DOHH2 (cell line): Measurements from ENCODE around the gene TANGO2.

ENCODE experiments used
- H3F3A ChIP-seq: fragments of 200-600 bp; sonication (generic), shearing (Covaris generic); 2 replicates; pipeline ENCODE4 v1.6.0; 2016; ENCODE audit warnings: antibody characterized with exemption, mild to moderate bottlenecking; ENCODE audit not compliant: control insufficient read depth, insufficient read depth
- H3K27ac ChIP-seq: fragments of 200-600 bp; sonication (generic); 2 replicates; pipeline ENCODE4 v1.5.1; 2014; ENCODE audit warnings: low read depth, mild to moderate bottlenecking, low read length, moderate library complexity
- H3K27me3 ChIP-seq: fragments of 200-600 bp; sonication (generic); 2 replicates; pipeline ENCODE4 v1.6.1; 2014; ENCODE audit warnings: mild to moderate bottlenecking, low read length, mixed read lengths; ENCODE audit not compliant: control insufficient read depth
- H3K36me3 ChIP-seq: fragments of 200-600 bp; sonication (generic); 2 replicates; pipeline ENCODE4 v1.6.1; 2014; ENCODE audit warnings: mild to moderate bottlenecking, low read length, moderate library complexity, mixed read lengths; ENCODE audit not compliant: control insufficient read depth
- H3K4me1 ChIP-seq: fragments of 200-600 bp; sonication (generic); 2 replicates; pipeline ENCODE4 v1.6.1; 2014; ENCODE audit warnings: mild to moderate bottlenecking, low read length, mixed read lengths; ENCODE audit not compliant: control insufficient read depth
- H3K4me2 ChIP-seq: fragments of 200-600 bp; sonication (generic); 2 replicates; pipeline ENCODE4 v1.6.0; 2014; ENCODE audit warnings: mild to moderate bottlenecking, low read length, moderate library complexity
- H3K4me3 ChIP-seq: fragments of 200-600 bp; sonication (generic); 2 replicates; pipeline ENCODE4 v1.5.1; 2014; ENCODE audit warnings: mild to moderate bottlenecking, low read length, mixed read lengths
- H3K79me2 ChIP-seq: fragments of 200-600 bp; sonication (generic); 2 replicates; pipeline ENCODE4 v1.6.1; 2014; ENCODE audit warnings: mild to moderate bottlenecking, low read length, mixed read lengths; ENCODE audit not compliant: control insufficient read depth
- H3K9me2 ChIP-seq: fragments of 200-600 bp; sonication (generic); replicated peaks from 2 replicates; pipeline ENCODE4 v1.6.1; 2014; ENCODE audit warnings: mild to moderate bottlenecking, low read length, mixed read lengths; ENCODE audit not compliant: control insufficient read depth
- H3K9me3 ChIP-seq: fragments of 200-600 bp; sonication (generic); 2 replicates; pipeline ENCODE4 v1.6.1; 2014; ENCODE audit warnings: antibody characterized with exemption, low read length, mixed read lengths; ENCODE audit not compliant: control insufficient read depth, insufficient read depth
- H4K20me1 ChIP-seq: fragments of 200-600 bp; sonication (generic); 2 replicates; pipeline ENCODE4 v1.6.0; 2014; ENCODE audit warnings: low read depth, mild to moderate bottlenecking, antibody characterized with exemption, low read length, moderate library complexity; ENCODE audit not compliant: control insufficient read depth, insufficient read depth
- EZH2phosphoT487 ChIP-seq: fragments of 200-600 bp; sonication (generic); IDR thresholded peaks from 2 replicates; pipeline ENCODE4 v1.6.1; 2017; ENCODE audit warnings: borderline replicate concordance, mild to moderate bottlenecking, antibody characterized with exemption, low read length, moderate library complexity, mixed read lengths
- TF ChIP-seq, protein P1 (sequence below): fragments of 200-600 bp; sonication (generic); IDR thresholded peaks from one replicate; pipeline ENCODE4 v1.5.1; 2014; ENCODE audit warnings: antibody characterized with exemption, mild to moderate bottlenecking, low read depth, low read length; ENCODE audit not compliant: poor library complexity, severe bottlenecking

The TANGO2 gene

GRCh38 chr22:20001082-20001638 is 19.8 kb upstream of the TANGO2 start:
- no peak overlapping the region for H3K27ac ChIP-seq
- TF ChIP-seq EZH2phosphoT487, result no peak
- TF ChIP-seq, protein P1, sequence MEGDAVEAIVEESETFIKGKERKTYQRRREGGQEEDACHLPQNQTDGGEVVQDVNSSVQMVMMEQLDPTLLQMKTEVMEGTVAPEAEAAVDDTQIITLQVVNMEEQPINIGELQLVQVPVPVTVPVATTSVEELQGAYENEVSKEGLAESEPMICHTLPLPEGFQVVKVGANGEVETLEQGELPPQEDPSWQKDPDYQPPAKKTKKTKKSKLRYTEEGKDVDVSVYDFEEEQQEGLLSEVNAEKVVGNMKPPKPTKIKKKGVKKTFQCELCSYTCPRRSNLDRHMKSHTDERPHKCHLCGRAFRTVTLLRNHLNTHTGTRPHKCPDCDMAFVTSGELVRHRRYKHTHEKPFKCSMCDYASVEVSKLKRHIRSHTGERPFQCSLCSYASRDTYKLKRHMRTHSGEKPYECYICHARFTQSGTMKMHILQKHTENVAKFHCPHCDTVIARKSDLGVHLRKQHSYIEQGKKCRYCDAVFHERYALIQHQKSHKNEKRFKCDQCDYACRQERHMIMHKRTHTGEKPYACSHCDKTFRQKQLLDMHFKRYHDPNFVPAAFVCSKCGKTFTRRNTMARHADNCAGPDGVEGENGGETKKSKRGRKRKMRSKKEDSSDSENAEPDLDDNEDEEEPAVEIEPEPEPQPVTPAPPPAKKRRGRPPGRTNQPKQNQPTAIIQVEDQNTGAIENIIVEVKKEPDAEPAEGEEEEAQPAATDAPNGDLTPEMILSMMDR, result no peak
- no peaks in the 10 kb centered on the region for H3K4me1 ChIP-seq
- H3K27me3 ChIP-seq, result peaks cover 5% of the 10 kb centered on the region; the same call in 1 of the 2 replicates
- H4K20me1 ChIP-seq, result no peaks in the 10 kb centered on the region
- H3K4me2 ChIP-seq, result no peak overlapping the region
- H3K9me3 ChIP-seq, result peaks cover 17% of the 10 kb centered on the region
- H3K79me2 ChIP-seq, result no peaks in the 10 kb centered on the region
- H3K9me2 ChIP-seq, result no peaks in the 10 kb centered on the region
- no peaks in the 10 kb centered on the region for H3F3A ChIP-seq
- no peaks in the 10 kb centered on the region for H3K36me3 ChIP-seq
- no peak overlapping the region for H3K4me3 ChIP-seq

DNA sequence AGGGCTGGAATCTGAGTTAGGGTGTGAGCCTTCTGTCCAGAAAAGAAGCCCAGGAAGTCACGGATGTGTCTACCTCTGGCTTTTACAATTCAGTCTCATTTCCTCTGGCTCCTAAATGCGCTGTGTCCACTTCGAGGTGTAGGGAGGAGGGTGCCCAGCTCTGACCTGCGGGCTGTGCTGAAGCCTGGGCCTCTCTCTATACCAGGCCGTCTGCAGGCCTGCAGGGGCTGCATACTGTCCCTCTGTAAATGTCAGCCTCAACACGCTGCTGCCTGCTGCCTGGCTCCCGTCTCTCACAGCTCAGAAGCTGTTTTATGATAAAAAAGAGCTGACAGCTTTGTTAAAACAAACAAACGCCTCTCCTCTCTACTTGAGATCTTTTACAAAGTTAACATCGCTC is 18.8 kb upstream of the TANGO2 start:
- no peaks in the 10 kb centered on the region for H3F3A ChIP-seq
- no peak overlapping the region for H3K4me2 ChIP-seq
- no peak overlapping the region for H3K27ac ChIP-seq
- H3K9me2 ChIP-seq, result no peaks in the 10 kb centered on the region
- H3K79me2 ChIP-seq, result no peaks in the 10 kb centered on the region
- H3K4me3 ChIP-seq, result no peak overlapping the region
- H3K4me1 ChIP-seq, result no peaks in the 10 kb centered on the region
- H4K20me1 ChIP-seq, result no peaks in the 10 kb centered on the region
- no peak for TF ChIP-seq EZH2phosphoT487
- TF ChIP-seq, protein P1, result no peak
- H3K9me3 ChIP-seq, result peaks cover 17% of the 10 kb centered on the region
- H3K27me3 ChIP-seq, result peaks cover 5% of the 10 kb centered on the region; the same call in 1 of the 2 replicates
- no peaks in the 10 kb centered on the region for H3K36me3 ChIP-seq

DNA sequence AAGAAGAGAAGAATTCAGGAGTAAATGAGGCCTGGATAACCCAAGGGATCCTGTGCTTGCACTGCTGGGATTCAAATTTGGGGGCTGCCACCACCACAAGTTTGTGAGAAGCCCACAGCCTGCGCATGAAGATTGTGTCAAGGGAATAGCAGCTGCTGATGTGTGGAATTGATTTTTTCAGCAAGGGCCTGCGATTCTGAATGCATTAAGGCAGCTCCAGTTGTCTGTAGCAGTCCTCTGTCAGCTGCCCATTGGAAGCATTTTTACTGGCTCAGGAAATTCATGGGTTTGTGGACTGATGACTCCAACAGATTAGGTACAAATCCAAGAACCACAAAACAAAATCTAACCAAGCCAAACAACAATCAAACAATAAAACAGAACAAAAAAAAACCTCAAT is 18.3 kb upstream of the TANGO2 start:
- no peaks in the 10 kb centered on the region for H3K79me2 ChIP-seq
- no peak overlapping the region for H3K4me2 ChIP-seq
- H3F3A ChIP-seq, result no peaks in the 10 kb centered on the region
- no peak overlapping the region for H3K27ac ChIP-seq
- no peak overlapping the region for H3K4me3 ChIP-seq
- TF ChIP-seq EZH2phosphoT487, result no peak
- H3K27me3 ChIP-seq, result peaks cover 5% of the 10 kb centered on the region; the same call in 1 of the 2 replicates
- H3K36me3 ChIP-seq, result no peaks in the 10 kb centered on the region
- H3K9me3 ChIP-seq, result peaks cover 17% of the 10 kb centered on the region
- H3K9me2 ChIP-seq, result no peaks in the 10 kb centered on the region
- no peaks in the 10 kb centered on the region for H4K20me1 ChIP-seq
- no peaks in the 10 kb centered on the region for H3K4me1 ChIP-seq

- Histone ChIP-seq H3K9me2 (no peaks in the 10 kb centered on the region), H4K20me1 (no peaks in the 10 kb centered on the region), H3K4me3 (no peak overlapping the region), H3K79me2 (no peaks in the 10 kb centered on the region), H3K27ac (no peak overlapping the region), H3K36me3 (no peaks in the 10 kb centered on the region), H3K4me1 (no peaks in the 10 kb centered on the region), H3K27me3 (peaks cover 5% of the 10 kb centered on the region; the same call in 1 of the 2 replicates), H3F3A (no peaks in the 10 kb centered on the region), H3K4me2 (no peak overlapping the region), H3K9me3 (peaks cover 17% of the 10 kb centered on the region)
- no peak for TF ChIP-seq EZH2phosphoT487
- TF ChIP-seq, protein P1, result no peak
These were observed 17.6 kb upstream of the TANGO2 start for GRCh38 chr22:20003304-20003703.
